Activated naive CD4-positive, alpha-beta T cell treated with anti-CD3 and anti-CD28 coated beads for 36 hours (primary cell): ENCODE data around the gene ATXN1. TPM values are rescaled to one million over a fixed set of nuclear protein-coding genes. Genes with fewer than 3 reads are reported as not detected.

Experiments
- CTCF ChIA-PET: fragments of 350-600 bp; sonication (Branson Sonifier 250); formaldehyde crosslinking; loops from one replicate; lab custom pipeline; 2021; ENCODE audit warnings: antibody characterized with exemption; lab: Charles Lee
- DNase-seq: peaks from one replicate; pipeline ENCODE4 v3.0.0-alpha.2; 2020
- H3K27ac Mint-ChIP-seq: one replicate; pipeline ENCODE4 v1.8.0; 2021; ENCODE audit warnings: mild to moderate bottlenecking, mixed read lengths
- H3K27me3 Mint-ChIP-seq: one replicate; pipeline ENCODE4 v1.8.0; 2021; ENCODE audit warnings: low read depth, mixed read lengths
- H3K36me3 Mint-ChIP-seq: one replicate; pipeline ENCODE4 v1.8.0; 2021; ENCODE audit warnings: low read depth, mixed read lengths
- H3K4me1 Mint-ChIP-seq: one replicate; pipeline ENCODE4 v1.8.0; 2021; ENCODE audit warnings: low read depth, mixed read lengths
- H3K4me3 Mint-ChIP-seq: one replicate; pipeline ENCODE4 v1.8.0; 2021; ENCODE audit warnings: mild to moderate bottlenecking, moderate library complexity, mixed read lengths
- H3K9me3 Mint-ChIP-seq: one replicate; pipeline ENCODE4 v1.8.0; 2021; ENCODE audit warnings: mixed read lengths
- intact Hi-C: fragments of 100-400 bp; cut with micrococcal nuclease; formaldehyde crosslinking; loops from one replicate; pipeline ENCODE4 v1.15.1; 2023
- total RNA-seq, 2 experiments: library from RNA; stranded (reverse); gene quantifications; one replicate each; pipeline ENCODE4 v1.2.3, GENCODE V29; 2021

ATXN1 gene
- total RNA-seq, 2 experiments from 2014 or later = 9.4 to 12.7 TPM

GRCh38 chr6:16758163-16758975, 2.9 kb downstream of the ATXN1 start:
- H3K36me3 Mint-ChIP-seq = no peaks in the 10 kb centered on the region
- no peak for DNase-seq
- no peak overlapping the region for H3K27ac Mint-ChIP-seq
- H3K4me1 Mint-ChIP-seq = peaks cover 52% of the 10 kb centered on the region
- no peaks in the 10 kb centered on the region for H3K27me3 Mint-ChIP-seq
- intact Hi-C loops = loop anchor here (1.0 to 2.0 kb wide), 3 partner anchors 18 to 54 kb away; no protein-coding TSS in a partner anchor
- no peaks in the 10 kb centered on the region for H3K9me3 Mint-ChIP-seq
- H3K4me3 Mint-ChIP-seq = peak overlapping the region; percentile 92
- CTCF ChIA-PET = interaction anchor here (0.6 to 1.6 kb wide), 10 partner anchors 10 to 426 kb away, joined by 3 to 7 read pairs (median 4); no protein-coding TSS in a partner anchor

GRCh38 chr6:16757332-16757731, 3.9 kb downstream of the ATXN1 start:
- H3K36me3 Mint-ChIP-seq = peaks cover 1% of the 10 kb centered on the region
- H3K27ac Mint-ChIP-seq = no peak overlapping the region
- peaks cover 49% of the 10 kb centered on the region for H3K4me1 Mint-ChIP-seq
- no peak for DNase-seq
- no peaks in the 10 kb centered on the region for H3K9me3 Mint-ChIP-seq
- H3K27me3 Mint-ChIP-seq = no peaks in the 10 kb centered on the region
- CTCF ChIA-PET = interaction anchor here (0.6 to 1.2 kb wide), 4 partner anchors 9 to 348 kb away, joined by 3 to 5 read pairs (median 4); no protein-coding TSS in a partner anchor
- intact Hi-C loops = no loop called here
- no peak overlapping the region for H3K4me3 Mint-ChIP-seq

GRCh38 chr6:16756660-16757255, 4.5 kb downstream of the ATXN1 start:
- H3K9me3 Mint-ChIP-seq = no peaks in the 10 kb centered on the region
- CTCF ChIA-PET = interaction anchor here (0.6 to 1.2 kb wide), 3 partner anchors 12 to 347 kb away, joined by 3 to 5 read pairs (median 3); no protein-coding TSS in a partner anchor
- H3K36me3 Mint-ChIP-seq = peaks cover 1% of the 10 kb centered on the region
- H3K4me1 Mint-ChIP-seq = peaks cover 49% of the 10 kb centered on the region
- no peaks in the 10 kb centered on the region for H3K27me3 Mint-ChIP-seq
- H3K4me3 Mint-ChIP-seq = no peak overlapping the region
- DNase-seq = no peak
- intact Hi-C loops = no loop called here
- no peak overlapping the region for H3K27ac Mint-ChIP-seq

- DNase-seq = no peak
- Mint-ChIP-seq H3K4me1 (peaks cover 49% of the 10 kb centered on the region), H3K9me3 (no peaks in the 10 kb centered on the region), H3K27ac (no peak overlapping the region), H3K4me3 (no peak overlapping the region), H3K27me3 (no peaks in the 10 kb centered on the region), H3K36me3 (peaks cover 3% of the 10 kb centered on the region)
- CTCF ChIA-PET = interaction anchor here (0.5 kb wide), 1 partner anchor 169 kb away, joined by 3 read pairs; no protein-coding TSS in a partner anchor
- intact Hi-C loops = no loop called here
These were observed 5.7 kb downstream of the ATXN1 start for GRCh38 chr6:16755544-16755943.

- H3K4me1 Mint-ChIP-seq = peaks cover 51% of the 10 kb centered on the region
- no peak overlapping the region for H3K27ac Mint-ChIP-seq
- no peaks in the 10 kb centered on the region for H3K9me3 Mint-ChIP-seq
- H3K27me3 Mint-ChIP-seq = no peaks in the 10 kb centered on the region
- H3K36me3 Mint-ChIP-seq = peaks cover 3% of the 10 kb centered on the region
- CTCF ChIA-PET = interaction anchor here (0.5 to 1.4 kb wide), 5 partner anchors 14 to 244 kb away, joined by 3 to 5 read pairs (median 3); no protein-coding TSS in a partner anchor
- no peak overlapping the region for H3K4me3 Mint-ChIP-seq
- intact Hi-C loops = no loop called here
- DNase-seq = no peak
These were observed 6.4 kb downstream of the ATXN1 start for GRCh38 chr6:16754876-16755275.

- Mint-ChIP-seq H3K36me3 (peaks cover 6% of the 10 kb centered on the region), H3K9me3 (no peaks in the 10 kb centered on the region), H3K27me3 (no peaks in the 10 kb centered on the region), H3K4me1 (peaks cover 50% of the 10 kb centered on the region), H3K27ac (no peak overlapping the region), H3K4me3 (no peak overlapping the region)
- DNase-seq = no peak
- intact Hi-C loops = no loop called here
- CTCF ChIA-PET = interaction anchor here (0.8 to 1.4 kb wide), 6 partner anchors 9 to 243 kb away, joined by 3 to 6 read pairs (median 4); no protein-coding TSS in a partner anchor
These were observed 7.0 kb downstream of the ATXN1 start for GRCh38 chr6:16754274-16754673.

- DNase-seq = no peak
- Mint-ChIP-seq H3K27me3 (no peaks in the 10 kb centered on the region), H3K4me3 (no peak overlapping the region), H3K4me1 (peaks cover 47% of the 10 kb centered on the region), H3K9me3 (no peaks in the 10 kb centered on the region), H3K36me3 (peaks cover 9% of the 10 kb centered on the region), H3K27ac (no peak overlapping the region)
- intact Hi-C loops = no loop called here
- CTCF ChIA-PET = interaction anchor here (0.9 to 1.0 kb wide), 2 partner anchors 8 to 29 kb away, joined by 3 to 6 read pairs; no protein-coding TSS in a partner anchor
These were observed 7.9 kb downstream of the ATXN1 start for GRCh38 chr6:16753341-16753740.

- intact Hi-C loops = no loop called here
- Mint-ChIP-seq H3K4me1 (peaks cover 44% of the 10 kb centered on the region), H3K36me3 (peaks cover 10% of the 10 kb centered on the region), H3K27me3 (no peaks in the 10 kb centered on the region), H3K9me3 (no peaks in the 10 kb centered on the region), H3K4me3 (no peak overlapping the region), H3K27ac (no peak overlapping the region)
- DNase-seq = no peak
- CTCF ChIA-PET = interaction anchor here (0.9 kb wide), 1 partner anchor 12 kb away, joined by 3 read pairs; no protein-coding TSS in a partner anchor
These were observed 8.9 kb downstream of the ATXN1 start for GRCh38 chr6:16752206-16752866.

GRCh38 chr6:16751251-16751946, 9.9 kb downstream of the ATXN1 start:
- Mint-ChIP-seq H3K27ac (no peak overlapping the region), H3K4me3 (no peak overlapping the region), H3K9me3 (no peaks in the 10 kb centered on the region), H3K27me3 (no peaks in the 10 kb centered on the region), H3K4me1 (peaks cover 40% of the 10 kb centered on the region), H3K36me3 (peaks cover 10% of the 10 kb centered on the region)
- CTCF ChIA-PET = interaction anchor here (0.9 kb wide), 1 partner anchor 13 kb away, joined by 3 read pairs; no protein-coding TSS in a partner anchor
- intact Hi-C loops = no loop called here
- DNase-seq = no peak

GRCh38 chr6:16750566-16750965, 10.7 kb downstream of the ATXN1 start:
- no peak overlapping the region for H3K27ac Mint-ChIP-seq
- no peaks in the 10 kb centered on the region for H3K9me3 Mint-ChIP-seq
- CTCF ChIA-PET = interaction anchor here (1.5 kb wide), 1 partner anchor 13 kb away, joined by 6 read pairs; no protein-coding TSS in a partner anchor
- no peak for DNase-seq
- H3K36me3 Mint-ChIP-seq = peaks cover 10% of the 10 kb centered on the region
- H3K4me3 Mint-ChIP-seq = no peak overlapping the region
- peaks cover 41% of the 10 kb centered on the region for H3K4me1 Mint-ChIP-seq
- intact Hi-C loops = no loop called here
- H3K27me3 Mint-ChIP-seq = no peaks in the 10 kb centered on the region
